Measurements from ENCODE around the gene CALCR. TPM values are rescaled to one million over a fixed set of nuclear protein-coding genes. Genes with fewer than 3 reads are reported as not detected.
A peak's percentile ranks its signal among the peaks of the same experiment; 100 is the strongest.
"Not testable (repeated sequence)": the region's sequence is repeated elsewhere in the genome, so short reads cannot be mapped to it uniquely, and the experiment has no call there.

Gene CALCR
- 0.48 TPM for total RNA-seq (ENCODE audit: insufficient read depth, low replicate concordance)

- DNase-seq (ENCODE audit: low spot score), result no peak
These were observed at the start of gene CALCR for GRCh38 chr7:93574646-93575554. Gene CALCR (minus strand): TSS chr7:93574724. CDS start chr7:93486981, 87,743 bp downstream.

DNA sequence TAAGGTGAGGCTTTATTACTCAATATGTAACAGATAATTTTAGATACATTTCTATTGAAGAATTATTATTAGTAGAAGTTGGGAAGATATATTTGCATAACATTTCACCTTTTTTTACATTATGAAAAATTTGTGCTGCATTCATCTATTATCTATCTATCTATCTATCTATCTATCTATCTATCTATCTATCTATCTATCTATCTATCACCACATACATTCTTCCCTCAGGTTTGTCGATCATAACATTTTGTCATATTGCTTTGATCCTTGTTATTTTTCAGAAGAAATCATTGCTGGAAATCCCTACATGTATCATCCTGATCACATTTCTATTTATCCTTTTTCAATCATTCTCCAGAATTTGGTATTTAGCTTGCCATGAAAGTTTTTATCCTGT lies 49.3 kb upstream of the CALCR start:
- no peak for DNase-seq (ENCODE audit: low spot score)

- DNase-seq (ENCODE audit: low spot score), result peak; percentile 50
These were observed 47.8 kb upstream of the CALCR start for GRCh38 chr7:93622036-93623033.

GRCh38 chr7:93620864-93621263 lies 46.3 kb upstream of the CALCR start:
- DNase-seq (ENCODE audit: low spot score), result no peak

DNA sequence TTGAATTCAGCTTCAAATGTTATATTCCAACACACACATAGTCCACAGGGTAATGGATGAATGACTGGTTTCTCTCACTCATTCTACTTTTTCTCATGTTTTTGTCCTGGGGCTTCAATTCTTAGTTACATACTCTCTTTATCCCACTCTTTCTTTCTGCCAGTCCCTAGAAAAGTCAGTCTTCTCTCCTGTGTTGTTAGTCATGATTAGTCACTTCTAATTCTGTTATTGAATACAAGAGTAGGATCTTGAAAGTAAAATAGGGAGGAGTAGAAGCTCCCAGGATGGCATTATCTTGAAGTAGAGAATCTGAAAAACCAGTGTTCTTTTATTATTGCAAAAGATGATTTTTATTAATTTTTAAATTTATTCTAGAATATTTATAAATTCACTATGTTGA lies 45.5 kb upstream of the CALCR start:
- DNase-seq (ENCODE audit: low spot score), result no peak

GRCh38 chr7:93601363-93601762 lies 26.8 kb upstream of the CALCR start:
- DNase-seq (ENCODE audit: low spot score), result no peak

GRCh38 chr7:93594250-93594649 lies 19.7 kb upstream of the CALCR start:
- DNase-seq (ENCODE audit: low spot score), result no peak

- no peak for DNase-seq (ENCODE audit: low spot score)
These were observed 18.2 kb upstream of the CALCR start for GRCh38 chr7:93592588-93593266.

DNA sequence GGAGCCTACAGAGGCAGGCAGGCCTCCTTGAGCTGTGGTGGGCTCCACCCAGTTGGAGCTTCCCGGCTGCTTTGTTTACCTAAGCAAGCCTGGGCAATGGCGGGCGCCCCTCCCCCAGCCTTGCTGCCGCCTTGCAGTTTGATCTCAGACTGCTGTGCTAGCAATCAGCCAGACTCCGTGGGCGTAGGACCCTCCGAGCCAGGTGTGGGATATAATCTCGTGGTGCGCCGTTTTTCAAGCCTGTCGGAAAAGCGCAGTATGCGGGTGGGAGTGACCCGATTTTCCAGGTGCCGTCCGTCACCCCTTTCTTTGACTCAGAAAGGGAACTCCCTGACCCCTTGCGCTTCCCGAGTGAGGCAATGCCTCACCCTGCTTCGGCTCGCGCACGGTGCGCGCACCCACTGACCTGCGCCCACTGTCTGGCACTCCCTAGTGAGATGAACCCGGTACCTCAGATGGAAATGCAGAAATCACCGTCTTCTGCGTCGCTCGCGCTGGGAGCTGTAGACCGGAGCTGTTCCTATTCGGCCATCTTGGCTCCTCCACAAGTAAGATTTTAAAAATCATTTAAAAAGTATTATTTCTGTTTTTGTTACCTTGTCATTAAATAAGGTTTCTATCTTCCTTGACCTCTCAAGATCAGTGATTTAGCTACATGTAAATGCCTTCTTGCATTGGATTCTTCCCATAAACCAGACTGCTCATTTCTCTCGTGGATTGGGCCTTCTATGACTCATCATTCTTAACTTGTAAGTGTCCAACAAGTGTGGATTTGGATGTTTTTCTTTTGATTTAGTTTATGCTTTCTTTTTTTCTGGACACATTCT lies 16.9 kb upstream of the CALCR start:
- DNase-seq (ENCODE audit: low spot score), result not testable (repeated sequence)

DNA sequence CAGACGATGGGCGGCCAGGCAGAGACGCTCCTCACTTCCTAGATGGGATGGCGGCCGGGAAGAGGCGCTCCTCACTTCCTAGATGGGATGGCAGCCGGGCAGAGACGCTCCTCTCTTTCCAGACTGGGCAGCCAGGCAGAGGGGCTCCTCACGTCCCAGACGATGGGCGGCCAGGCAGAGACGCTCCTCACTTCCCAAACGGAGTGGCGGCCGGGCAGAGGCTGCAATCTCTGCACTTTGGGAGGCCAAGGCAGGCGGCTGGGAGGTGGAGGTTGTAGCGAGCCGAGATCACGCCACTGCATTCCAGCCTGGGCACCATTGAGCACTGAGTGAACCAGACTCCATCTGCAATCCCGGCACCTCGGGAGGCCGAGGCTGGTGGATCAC lies 11.9 kb upstream of the CALCR start:
- not testable (repeated sequence) for DNase-seq (ENCODE audit: low spot score)

DNA sequence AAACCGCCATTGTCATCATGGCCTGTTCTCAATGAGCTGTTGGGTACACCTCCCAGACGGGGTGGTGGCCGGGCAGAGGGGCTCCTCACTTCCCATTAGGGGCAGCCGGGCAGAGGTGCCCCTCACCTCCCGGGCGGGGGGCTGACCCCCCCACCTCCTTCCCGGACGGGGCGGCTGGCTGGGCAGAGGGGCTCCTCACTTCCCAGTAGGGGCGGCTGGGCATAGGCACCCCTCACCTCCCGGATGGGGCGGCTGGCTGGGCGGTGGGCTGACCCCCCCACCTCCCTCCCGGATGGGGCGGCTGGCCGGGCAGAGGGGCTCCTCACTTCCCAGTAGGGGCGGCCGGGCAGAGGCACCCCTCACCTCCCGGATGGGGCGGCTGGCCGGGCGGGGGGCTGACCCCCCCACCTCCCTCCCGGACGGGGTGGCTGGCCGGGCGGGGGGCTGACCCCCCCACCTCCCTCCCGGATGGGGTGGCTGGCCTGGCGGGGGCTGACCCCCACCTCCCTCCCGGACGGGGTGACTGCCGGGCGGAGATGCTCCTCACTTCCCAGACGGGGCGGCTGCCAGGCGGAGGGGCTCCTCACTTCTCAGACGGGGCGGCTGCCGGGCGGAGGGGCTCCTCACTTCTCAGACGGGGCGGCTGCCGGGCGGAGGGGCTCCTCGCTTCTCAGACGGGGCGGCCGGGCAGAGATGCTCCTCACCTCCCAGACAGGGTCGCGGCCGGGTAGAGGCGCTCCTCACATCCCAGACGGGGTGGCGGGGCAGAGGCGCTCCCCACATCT lies 11.4 kb upstream of the CALCR start:
- not testable (repeated sequence) for DNase-seq (ENCODE audit: low spot score)

GRCh38 chr7:93579431-93579830 lies 4.9 kb upstream of the CALCR start:
- no peak for DNase-seq (ENCODE audit: low spot score)

GRCh38 chr7:93578762-93579161 lies 4.2 kb upstream of the CALCR start:
- no peak for DNase-seq (ENCODE audit: low spot score)

- no peak for DNase-seq (ENCODE audit: low spot score)
These were observed 1.3 kb upstream of the CALCR start for GRCh38 chr7:93575555-93576399.

- DNase-seq (ENCODE audit: low spot score), result no peak
These were observed 267 bp downstream of the CALCR start for GRCh38 chr7:93574269-93574645.

GRCh38 chr7:93569189-93569588 lies 5.3 kb downstream of the CALCR start:
- no peak for DNase-seq (ENCODE audit: low spot score)

GRCh38 chr7:93566876-93567275 lies 7.6 kb downstream of the CALCR start:
- no peak for DNase-seq (ENCODE audit: low spot score)

GRCh38 chr7:93563584-93563983 lies 10.9 kb downstream of the CALCR start:
- no peak for DNase-seq (ENCODE audit: low spot score)

GRCh38 chr7:93562936-93563335 lies 11.6 kb downstream of the CALCR start:
- no peak for DNase-seq (ENCODE audit: low spot score)

Measured in umbilical cord (tissue), 2 donors.